NOMO-1 (cell line): ENCODE measurements around the gene CEACAM16.
"Not testable (repeated sequence)": the region's sequence is repeated elsewhere in the genome, so short reads cannot be mapped to it uniquely, and the experiment has no call there.

ENCODE experiments used
- DNase-seq, 2 experiments: peaks; one replicate each; lab custom pipeline; 2025; ENCODE audit not compliant: unreplicated experiment in 2 of 2; lab: John Stamatoyannopoulos, UW

CEACAM16 gene, protein sequence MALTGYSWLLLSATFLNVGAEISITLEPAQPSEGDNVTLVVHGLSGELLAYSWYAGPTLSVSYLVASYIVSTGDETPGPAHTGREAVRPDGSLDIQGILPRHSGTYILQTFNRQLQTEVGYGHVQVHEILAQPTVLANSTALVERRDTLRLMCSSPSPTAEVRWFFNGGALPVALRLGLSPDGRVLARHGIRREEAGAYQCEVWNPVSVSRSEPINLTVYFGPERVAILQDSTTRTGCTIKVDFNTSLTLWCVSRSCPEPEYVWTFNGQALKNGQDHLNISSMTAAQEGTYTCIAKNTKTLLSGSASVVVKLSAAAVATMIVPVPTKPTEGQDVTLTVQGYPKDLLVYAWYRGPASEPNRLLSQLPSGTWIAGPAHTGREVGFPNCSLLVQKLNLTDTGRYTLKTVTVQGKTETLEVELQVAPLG

DNA sequence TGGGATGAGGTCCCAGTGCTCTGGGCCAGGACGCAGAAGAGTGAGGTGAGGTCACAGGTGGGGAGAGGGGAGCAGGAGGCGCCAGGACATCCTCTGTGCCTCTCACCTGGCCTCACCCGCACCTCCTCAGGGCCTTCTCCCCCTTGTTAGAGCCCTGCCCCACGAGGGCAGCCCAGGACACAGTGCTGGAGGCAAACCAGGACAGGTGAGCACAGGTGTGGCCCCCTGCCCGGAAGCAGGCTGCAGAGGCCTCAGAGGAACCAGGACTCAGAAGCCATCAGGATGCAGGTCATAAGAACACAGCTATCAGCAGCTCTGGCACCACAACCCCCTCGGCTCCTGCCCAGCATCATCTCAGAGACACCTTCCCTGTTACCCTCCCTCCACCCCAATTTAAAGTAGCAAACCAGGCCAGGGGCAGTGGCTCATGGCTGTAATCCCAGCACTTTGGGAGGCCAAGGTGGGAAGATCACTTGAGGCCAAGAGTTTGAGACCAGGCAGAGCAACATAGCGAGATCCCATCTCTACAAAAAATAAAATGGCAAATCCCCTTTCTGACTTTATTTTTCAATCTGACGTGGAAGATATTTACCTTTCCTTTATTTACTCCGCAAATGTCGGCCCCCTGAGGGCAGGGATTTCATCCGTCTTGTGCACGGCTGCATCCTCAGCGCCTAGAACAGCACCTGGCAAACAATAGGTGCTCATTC is at the start of gene CEACAM16:
CEACAM16 (plus strand) TSS at position 660 of the 710 bp plus-strand sequence. CDS start 2,306 bp downstream, outside the sequence.
- DNase-seq, result no peak

DNA sequence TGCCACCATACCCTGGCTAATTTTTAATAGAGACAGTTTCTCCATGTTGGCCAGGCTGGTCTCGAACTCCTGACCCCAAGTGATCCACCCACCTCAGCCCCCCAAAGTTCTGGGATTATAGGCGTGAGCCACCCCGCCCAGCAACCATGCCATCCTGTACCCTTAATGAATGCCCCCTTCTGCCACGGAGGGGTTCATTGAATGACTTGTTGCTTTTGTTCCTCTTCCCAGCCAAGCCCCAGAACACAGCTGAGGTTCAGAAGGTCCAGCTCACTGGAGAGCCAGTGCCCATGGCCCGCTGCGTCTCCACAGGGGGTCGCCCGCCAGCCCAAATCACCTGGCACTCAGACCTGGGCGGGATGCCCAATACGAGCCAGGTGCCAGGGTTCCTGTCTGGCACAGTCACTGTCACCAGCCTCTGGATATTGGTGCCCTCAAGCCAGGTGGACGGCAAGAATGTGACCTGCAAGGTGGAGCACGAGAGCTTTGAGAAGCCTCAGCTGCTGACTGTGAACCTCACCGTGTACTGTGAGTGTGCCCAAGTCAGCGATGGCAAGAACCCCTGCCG is 49.3 kb upstream of the CEACAM16 start:
- DNase-seq, result no peak

DNA sequence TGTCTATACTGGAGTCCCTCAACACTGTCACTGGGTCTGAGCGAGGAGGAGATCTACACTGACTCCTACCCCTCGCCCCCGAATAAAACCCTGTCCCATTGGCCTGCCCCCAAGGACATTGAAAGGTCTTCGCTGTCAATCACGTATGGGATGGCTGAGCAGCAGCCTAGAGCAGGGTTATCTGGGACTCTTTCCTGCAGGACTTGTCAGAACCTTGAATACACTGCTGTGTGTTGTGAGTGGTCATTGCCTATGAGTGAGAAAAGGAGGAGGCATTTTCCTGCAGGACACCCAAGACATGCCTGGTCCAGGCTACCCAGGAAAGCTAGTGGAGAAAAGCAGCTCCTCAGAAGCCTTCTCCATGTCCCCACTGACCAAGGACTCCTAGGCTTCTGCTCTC is 45.6 kb upstream of the CEACAM16 start:
- no peak for DNase-seq

DNA sequence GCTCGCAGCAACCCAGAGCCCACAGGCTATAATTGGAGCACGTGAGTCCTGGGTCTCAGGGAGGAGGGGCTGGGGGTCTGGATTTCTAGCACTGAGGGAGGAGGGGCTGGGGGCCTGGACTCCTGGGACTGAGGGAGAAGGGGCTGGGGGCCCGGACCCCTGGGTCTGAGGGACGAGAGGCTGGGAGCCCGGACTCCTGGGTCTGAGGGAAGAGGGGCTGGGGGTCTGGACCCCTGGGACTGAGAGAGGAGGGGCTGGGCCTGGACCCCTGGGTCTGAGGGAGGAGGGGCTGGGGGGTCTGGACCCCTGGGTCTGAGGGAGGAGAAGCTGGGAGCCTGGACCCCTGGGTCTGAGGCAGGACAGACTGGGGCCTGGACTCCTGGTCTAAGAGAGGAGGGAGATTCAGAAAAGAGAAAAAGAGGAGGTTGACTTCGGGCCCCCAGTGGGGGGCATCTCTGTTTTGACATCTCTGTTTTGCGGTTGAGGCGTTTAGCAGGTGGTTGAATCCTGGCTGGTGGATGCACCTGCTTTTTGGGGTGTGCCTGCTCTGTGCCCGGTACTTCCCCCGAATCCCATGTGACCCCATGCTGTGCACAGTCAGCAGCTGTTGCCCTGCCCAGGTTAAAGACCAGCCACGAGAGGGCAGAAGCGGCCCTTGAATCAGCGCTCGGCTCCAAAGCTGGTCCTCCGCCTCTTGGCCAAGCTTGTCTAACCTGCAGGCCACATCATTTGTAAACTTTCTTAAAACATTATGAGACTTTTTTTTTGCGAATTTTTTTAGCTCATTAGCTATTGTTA is 44.8 kb upstream of the CEACAM16 start:
- DNase-seq, result peak; percentile 55 to 64

DNA sequence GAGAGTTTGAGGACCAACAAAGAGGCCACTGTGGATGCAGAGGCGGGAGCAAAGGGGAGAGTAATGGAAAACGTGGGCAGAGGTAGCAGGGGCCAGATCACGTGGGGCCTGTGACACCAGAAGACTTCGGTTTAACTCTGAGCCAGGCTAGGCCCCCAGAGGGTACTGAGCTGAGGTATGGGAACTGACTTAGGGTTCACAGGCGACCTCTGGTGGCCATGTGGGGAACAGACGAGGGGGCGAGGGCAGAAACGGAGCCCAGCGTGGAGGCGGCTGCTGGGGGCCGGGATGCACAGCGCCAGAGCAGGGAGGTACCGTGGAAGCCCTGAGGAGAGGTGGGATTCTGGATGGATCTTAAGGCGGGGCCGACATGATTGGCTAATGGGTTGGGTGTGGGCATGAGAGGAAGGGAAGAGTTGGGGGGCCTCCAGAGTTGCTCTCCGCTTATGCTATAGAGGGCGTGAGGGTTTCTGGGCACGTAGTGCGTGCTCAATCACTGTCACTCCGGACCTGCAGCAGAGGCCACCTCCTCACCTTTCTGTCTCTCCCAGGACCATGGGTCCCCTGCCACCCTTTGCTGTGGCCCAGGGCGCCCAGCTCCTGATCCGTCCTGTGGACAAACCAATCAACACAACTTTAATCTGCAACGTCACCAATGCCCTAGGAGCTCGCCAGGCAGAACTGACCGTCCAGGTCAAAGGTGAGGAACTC is 41.6 kb upstream of the CEACAM16 start:
- DNase-seq, result peak; percentile 25 to 42

DNA sequence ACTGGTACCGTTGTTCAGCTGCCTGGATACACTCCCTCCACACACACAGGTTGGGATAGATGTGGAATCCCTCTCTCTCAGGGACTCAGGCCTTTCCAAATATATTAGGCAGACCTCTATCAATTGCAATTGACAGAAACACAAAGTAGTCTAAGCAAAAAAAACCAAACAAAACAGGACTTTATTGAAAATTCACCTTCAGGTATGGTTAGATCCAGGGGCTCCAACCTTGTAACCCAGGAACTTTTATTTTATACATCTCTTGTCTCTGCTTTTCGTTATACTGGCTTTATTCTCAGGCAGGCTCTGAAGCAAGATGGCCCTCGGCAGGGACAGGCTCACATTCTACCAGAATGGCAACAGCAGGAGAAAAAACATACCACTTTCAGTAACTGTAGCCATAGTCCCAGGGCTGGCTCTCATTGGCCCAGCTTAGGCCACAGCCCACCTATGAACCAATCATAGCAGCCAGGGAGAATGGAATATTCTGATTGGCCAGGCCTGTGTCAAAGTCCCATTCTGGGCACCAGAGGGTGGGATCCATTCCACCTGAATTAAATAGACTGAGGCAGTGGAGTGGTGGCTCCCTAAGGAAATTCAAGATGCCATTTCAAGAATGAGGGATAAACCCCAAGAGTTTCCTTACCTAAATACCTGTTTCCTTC is 40.8 kb upstream of the CEACAM16 start:
- no peak for DNase-seq

DNA sequence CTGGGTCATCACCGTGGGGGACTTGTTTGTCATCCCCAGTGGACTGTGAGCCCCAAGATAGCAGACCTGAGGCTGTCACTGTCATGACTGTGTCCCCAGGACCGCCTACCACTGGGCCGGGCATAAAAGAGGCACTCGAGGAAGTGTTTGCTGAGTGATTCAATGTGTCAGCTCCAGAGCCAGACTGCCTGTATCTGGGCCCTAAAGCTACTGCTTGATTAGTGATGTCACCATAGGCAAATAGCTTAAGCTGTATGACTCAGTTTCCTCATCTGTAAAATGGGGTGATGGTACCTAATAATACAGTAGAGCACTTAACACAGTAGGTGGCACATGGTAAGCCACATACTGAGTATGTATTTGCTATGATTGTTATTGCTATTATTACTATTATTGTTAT is 38.9 kb upstream of the CEACAM16 start:
- no peak for DNase-seq

DNA sequence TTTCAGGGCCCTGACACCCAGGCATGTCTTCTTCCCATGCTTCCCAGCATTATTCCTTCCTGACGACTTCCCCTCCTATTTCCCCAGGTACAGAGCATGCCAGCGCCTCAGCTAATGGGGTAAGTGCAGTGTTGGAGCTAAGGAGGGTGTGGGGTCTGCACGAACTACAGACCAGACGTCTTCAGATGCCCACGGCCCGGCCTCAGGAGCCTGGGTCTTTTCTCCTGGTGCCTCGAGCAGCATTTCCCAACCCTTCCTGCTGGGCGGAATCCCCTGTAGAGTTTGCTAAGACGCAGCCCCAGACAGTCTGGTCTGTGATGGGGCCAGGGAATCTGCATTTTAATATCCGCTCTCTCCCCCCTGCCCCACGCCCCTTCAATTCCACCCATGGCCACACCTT is 37.7 kb upstream of the CEACAM16 start:
- no peak for DNase-seq

DNA sequence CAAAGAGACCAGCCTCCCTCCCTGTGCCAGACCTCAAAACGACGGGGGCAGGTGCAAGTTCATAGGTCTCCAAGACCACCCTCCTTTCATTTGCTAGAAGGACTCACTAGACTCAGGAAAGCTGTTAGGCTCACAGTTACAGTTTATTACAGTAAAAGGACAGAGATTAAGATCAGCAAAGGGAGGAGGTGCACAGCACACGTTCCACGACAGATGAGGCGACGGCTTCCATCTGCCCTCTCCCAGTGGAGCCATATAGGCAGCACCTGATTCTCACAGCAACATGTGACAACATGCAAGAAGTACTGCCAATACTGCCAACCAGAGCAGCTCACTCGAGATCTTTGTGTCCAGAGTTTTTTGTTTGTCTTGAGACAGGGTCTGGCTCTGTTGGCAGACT is 37.0 kb upstream of the CEACAM16 start:
- DNase-seq, result no peak

DNA sequence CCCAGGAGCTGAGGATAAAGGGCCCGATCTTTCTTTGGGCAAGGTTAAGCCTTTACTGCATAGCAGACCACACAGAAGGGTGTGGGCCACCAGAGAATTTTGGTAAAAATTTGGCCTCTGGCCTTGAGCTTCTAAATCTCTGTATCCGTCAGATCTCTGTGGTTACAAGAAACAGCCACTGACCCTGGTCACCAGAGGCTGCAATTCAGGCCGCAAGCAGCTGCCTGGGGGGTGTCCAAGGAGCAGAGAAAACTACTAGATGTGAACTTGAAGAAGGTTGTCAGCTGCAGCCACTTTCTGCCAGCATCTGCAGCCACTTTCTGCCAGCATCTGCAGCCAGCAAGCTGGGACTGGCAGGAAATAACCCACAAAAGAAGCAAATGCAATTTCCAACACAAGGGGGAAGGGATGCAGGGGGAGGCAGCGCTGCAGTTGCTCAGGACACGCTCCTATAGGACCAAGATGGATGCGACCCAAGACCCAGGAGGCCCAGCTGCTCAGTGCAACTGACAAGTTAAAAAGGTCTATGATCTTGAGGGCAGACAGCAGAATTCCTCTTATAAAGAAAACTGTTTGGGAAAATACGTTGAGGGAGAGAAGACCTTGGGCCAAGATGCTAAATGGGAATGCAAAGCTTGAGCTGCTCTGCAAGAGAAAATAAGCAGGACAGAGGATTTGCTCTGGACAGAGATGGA is 36.1 kb upstream of the CEACAM16 start:
- DNase-seq, result no peak

DNA sequence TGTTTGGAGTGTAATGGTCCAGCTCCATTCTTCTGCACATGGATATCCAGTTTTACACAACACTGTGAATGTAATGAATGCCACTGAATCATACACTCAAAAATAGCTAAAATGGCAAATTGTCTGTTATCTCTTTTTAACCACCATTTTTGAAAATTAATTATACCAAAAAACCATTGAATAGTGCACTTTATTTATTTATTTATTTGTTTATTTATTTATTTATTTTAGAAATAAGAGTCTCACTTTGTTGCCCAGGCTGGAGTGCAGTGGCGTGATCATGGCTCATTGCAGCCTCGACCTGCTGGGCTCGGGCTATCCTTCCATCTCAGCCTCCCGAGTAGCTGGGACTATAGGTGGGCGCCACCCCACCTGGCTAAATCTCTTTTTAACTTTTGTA is 35.0 kb upstream of the CEACAM16 start:
- no peak for DNase-seq

DNA sequence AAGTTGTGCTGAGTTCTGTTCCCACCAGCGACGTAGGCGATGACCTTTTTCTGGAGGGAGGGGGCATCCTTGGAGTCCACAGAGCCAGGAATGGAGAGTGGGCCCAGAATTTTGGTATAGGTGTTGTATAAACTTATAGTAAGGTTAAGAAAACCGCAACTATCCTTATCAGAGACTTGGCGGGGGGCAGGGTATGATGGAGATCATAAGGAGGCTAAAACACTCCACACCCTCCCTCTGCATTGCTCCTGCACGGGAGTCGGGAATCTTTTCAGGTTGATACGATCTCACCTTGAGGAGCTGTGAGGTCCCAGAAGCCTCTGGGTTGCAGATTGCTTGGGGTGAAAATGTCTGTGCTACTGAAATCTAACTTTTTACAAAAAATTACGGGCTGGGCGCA is 34.0 kb upstream of the CEACAM16 start:
- no peak for DNase-seq

DNA sequence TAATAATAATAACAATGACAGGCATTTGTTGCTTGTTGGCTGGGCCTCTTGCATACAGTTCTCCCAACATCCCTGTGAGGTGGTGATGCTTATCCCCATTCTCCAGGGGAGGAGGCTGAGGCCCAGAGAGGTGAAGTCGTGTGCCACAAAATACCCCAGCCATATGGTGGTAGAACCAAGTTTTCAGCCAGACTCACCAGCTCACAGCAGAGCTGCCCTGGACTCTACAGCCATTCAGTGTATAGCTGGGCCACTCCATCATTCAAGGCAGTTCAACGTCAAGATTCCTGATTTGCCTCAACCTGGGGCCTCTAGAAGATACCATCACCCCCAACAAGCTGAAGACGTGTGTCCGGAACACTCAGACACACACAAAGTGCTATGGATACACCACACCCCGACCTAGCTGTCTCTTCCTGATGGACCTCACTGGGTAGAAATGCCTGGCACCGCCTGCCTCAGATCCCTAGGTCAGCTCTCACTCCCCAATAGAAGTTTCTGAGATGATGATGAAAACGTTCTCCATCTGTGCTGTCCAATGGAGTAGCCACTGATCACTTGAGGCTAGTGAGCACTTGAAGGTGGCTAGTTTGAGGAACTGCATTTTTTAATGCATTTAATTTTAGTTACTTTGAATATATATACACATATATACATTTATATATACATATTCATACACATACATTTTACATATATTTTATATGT is 31.9 kb upstream of the CEACAM16 start:
- DNase-seq, result peak in 1 of 2 experiments; percentile 30

DNA sequence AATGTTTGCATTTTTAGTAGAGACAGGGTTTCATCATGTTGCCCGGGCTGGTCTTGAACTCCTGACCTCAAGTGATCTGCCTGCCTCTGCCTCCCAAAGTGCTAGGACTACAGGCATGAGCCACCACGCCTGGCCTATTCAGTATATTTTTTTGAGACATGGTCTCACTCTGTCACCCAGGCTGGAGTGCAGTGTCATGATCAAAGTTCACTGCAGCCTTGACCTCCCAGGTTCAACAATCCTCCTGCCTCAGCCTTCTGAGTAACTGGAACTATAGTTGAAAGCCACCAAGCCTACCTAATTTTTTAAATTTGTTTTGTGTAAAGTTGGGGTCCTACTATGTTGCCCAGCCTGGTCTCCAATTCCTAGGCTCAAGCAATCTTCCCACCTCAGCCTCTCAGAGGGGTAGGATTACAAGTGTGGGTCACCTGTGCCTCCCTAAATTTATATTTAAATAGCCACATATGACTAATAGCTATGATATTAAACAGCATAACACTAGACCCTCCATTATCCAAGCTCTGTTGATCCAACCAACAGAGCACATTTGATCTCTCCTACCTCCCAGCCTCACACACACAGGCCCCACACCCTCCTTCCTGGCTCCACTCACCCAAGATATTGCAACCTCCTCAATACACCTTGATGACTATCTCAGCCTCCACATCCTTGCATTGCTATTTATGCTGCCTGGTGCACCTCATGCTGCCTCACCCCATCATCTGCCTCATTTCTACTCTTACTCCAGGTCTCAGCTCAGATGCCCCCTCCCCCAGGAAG is 29.8 kb upstream of the CEACAM16 start:
- no peak for DNase-seq

DNA sequence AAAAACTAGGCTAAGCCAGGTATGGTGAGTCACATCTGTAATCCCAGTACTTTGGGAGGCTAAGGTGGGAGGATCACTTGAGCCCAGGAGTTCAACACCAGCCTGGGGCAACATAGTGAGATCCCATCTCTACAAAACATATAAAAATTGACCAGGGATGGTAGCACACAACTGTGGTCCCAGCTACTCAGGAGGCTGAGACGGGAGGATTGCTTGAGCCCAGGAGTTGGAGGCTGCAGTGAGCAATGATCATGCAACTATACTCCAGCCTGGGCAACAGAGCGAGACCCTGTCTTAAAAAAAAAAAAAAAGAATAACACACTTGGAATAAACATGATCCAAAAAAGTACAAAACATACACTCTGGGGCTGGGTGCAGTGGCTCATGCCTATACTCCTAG is 28.9 kb upstream of the CEACAM16 start:
- DNase-seq, result not testable (repeated sequence)

DNA sequence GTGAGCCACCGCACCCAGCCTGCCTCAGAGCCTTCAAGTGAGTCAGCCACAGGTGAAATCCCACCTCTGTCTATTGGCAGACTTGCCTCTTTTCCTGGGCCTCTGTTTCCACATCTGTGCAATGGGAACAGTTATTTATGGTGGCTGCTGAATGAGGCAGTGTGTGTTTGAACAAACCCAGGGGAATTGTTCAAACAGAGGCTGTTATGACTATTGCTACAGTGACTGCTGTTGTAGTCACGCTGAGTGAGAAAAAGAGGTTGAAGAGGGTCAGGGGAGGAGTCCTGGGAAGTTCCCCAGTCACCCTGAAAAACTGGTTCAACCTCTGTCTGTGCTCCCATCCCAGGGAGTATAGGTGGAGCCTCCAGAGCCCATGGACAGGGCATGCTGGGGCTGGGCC is 27.6 kb upstream of the CEACAM16 start, which contains the start of gene CEACAM19:
CEACAM19 (plus strand) TSS at position 83 of the 400 bp plus-strand sequence. CDS start 450 bp downstream, outside the sequence.
- no peak for DNase-seq

DNA sequence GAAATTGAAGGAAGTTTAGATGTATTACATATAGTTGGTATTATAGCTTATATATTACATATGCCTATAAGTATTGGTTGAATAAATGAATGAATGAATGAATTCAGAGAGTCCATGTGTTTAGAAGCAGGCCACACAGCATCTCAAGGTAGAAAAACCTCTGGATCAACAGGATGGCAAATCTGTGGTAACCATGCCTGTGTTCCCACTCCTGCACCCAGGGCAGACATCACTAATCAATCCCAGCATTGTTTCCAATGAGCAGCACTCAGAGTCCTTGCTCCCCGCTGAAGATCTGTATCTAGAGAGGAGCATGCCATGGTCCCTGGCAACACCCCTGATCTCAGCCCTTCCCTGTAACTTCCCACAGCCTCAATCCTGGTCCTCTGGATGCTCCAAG is 26.7 kb upstream of the CEACAM16 start:
- no peak for DNase-seq

DNA sequence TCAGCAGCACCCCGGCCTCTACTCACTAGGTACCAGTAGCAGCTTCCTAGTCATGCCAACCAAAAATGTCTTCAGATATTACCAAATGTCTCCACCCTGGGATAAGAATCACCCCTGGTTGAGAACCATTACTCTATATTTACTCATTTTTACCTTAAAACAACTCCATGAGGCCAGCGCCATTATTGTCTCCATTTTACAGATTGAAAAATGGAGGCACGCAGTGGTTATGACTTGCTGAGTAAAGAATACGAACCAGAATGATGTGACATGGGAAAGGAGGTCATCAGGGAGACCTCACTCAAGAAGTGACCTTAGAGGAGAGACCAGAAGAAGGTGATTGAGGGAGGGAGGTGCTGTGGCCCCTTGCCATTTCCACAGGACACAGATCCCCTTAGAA is 25.4 kb upstream of the CEACAM16 start:
- DNase-seq, result no peak
